HG03159 (cell line): ENCODE results near the gene POMT1.
"Not testable (repeated sequence)": the region's sequence is repeated elsewhere in the genome, so short reads cannot be mapped to it uniquely, and the experiment has no call there.

Source experiments
- ATAC-seq: cut with Tn5 transposase; IDR thresholded peaks from one replicate; pipeline ENCODE4 v1.9.1; 2021; ENCODE audit warnings: mild to moderate bottlenecking, moderate library complexity; ENCODE audit not compliant: unreplicated experiment

The POMT1 gene, protein sequence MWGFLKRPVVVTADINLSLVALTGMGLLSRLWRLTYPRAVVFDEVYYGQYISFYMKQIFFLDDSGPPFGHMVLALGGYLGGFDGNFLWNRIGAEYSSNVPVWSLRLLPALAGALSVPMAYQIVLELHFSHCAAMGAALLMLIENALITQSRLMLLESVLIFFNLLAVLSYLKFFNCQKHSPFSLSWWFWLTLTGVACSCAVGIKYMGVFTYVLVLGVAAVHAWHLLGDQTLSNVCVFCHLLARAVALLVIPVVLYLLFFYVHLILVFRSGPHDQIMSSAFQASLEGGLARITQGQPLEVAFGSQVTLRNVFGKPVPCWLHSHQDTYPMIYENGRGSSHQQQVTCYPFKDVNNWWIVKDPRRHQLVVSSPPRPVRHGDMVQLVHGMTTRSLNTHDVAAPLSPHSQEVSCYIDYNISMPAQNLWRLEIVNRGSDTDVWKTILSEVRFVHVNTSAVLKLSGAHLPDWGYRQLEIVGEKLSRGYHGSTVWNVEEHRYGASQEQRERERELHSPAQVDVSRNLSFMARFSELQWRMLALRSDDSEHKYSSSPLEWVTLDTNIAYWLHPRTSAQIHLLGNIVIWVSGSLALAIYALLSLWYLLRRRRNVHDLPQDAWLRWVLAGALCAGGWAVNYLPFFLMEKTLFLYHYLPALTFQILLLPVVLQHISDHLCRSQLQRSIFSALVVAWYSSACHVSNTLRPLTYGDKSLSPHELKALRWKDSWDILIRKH

DNA sequence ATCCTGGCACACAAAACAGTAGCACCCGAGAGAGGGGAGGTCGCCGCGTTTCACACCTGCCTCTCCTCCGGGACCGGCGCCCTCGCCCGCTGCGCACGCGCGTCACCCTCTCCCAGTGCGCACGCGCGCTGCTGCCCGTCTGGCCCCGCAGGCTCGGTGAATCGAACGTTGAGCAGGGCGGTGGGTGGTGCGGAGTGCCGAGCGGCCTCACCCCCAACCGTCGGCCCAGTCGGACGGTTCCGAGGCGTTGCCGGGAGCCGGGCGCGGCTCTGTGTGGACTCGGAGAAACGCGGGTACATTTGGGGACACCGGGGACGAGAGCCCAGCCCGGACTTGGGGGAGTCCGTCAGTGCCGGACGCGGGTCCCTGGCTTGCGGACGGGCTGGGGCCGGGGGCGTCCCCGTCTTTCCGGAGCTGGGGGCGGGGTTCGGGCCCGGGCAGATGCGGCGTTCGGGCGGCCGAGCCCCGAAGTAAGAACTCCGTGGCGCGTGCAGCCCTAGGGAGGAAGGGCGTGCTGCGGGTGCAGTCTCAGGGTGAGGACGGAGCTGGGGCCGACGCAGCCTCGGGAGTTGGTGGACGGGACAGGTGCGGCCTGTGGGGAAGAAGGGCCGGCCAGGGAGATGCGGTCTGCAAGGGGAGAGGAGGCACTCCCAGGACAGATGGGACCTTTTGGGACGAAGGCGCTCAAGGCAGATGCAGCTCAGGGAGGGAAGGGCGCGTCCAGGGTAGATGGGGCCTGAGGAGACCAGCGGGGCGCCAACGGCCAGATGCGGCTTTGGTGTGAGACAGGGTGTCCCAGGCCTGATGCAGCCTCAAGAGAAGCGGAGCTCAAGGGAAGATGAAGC, at the start of gene POMT1:
POMT1 (plus strand) TSS at position 138 of the 845 bp plus-strand sequence. CDS start 1,301 bp downstream, outside the sequence.
- peak; percentile 82 for ATAC-seq

DNA sequence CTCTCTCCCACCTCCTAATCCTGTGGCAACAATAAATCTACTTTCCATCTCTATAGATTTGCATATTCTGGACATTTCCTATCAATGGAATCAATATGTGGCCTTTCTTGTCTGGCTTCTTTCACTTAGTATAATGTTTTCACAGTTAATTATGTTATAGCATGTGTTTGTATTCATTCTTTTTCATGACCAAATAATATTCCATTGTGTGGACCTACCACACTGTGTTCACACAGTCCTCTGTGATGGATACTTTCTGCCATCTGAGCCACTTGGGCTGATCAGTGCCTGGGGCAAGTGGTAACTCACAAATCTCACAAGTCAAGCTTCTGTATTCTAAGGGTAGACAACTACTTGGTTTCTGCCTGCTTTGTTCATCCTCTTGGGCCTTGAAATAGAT, 48.7 kb upstream of the POMT1 start:
- no peak for ATAC-seq

DNA sequence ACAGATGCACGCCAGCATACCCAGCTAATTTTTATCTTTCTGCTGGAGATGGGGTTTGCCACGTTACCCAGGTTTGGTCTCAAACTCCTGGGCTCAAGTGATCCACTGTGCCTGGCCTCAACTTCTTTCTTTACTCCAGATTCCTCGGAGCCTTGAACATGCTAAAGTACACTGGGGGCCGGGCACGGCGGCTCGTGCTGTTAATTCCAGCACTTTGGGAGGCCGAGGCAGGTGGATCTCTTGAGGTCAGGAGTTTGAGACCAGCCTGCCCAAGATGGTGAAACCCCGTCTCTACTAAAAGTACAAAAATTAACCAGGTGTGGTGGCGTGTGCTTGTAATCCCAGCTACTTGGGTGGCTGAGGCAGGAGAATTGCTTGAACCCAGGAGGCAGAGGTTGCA, 47.1 kb upstream of the POMT1 start:
- ATAC-seq = not testable (repeated sequence)

GRCh38 chr9:131457746-131458145, 45.0 kb upstream of the POMT1 start:
- no peak for ATAC-seq

- ATAC-seq = no peak
These were observed 43.7 kb upstream of the POMT1 start for GRCh38 chr9:131459056-131459455.

GRCh38 chr9:131461166-131461565, 41.6 kb upstream of the POMT1 start:
- ATAC-seq = no peak

DNA sequence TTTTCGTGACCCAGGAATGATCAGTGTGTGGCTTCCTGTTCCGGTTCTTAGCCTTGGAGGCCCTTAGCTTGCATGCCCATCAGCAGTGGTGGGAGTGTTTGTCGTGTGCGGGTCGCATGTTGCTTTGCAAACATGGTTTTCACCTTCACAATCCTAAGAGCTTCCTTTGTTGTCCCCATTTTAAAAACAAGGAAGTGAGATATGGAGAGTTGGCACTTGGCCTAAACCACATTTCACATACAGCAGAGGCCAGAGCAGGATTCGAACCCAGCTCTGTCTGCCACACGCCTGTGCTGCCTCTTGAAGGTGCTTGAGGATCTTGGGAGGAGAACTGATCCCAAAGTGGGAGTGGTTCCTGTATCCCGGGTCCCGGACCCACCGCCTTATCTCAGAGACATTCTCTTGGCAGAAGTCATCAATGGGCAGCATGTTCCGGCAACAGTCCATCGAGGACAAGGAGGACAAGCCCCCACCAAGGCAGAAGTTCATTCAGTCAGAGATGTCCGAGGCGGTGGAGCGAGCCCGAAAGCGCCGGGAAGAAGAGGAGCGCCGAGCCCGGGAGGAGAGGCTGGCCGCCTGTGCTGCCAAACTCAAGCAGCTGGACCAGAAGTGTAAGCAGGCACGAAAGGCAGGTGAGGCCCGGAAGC, 38.2 kb upstream of the POMT1 start:
- ATAC-seq = no peak

GRCh38 chr9:131465401-131465800, 37.3 kb upstream of the POMT1 start:
- ATAC-seq = no peak

- no peak for ATAC-seq
These were observed 35.3 kb upstream of the POMT1 start for GRCh38 chr9:131467214-131467935.

- ATAC-seq = no peak
These were observed 34.7 kb upstream of the POMT1 start for GRCh38 chr9:131468031-131468430.

DNA sequence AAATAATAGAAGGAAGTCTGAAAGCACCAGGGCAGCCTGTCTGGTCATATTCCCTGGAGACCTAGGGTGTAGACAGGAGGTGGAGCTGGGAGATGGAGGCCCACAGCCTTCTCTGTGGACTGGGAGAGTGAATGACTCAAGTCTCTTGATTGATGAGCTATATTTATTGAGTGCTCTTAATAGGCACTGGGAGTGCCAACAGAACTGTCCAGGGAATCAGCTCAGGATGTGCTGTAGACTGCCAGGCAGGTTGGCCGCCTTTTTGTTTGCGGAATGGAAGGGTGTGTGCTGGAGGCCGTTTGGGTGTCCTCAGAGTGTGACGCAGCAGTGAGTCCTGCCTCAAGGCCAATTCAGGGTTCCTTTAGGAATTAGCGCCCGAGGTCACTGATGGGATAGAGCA, 33.4 kb upstream of the POMT1 start:
- no peak for ATAC-seq

DNA sequence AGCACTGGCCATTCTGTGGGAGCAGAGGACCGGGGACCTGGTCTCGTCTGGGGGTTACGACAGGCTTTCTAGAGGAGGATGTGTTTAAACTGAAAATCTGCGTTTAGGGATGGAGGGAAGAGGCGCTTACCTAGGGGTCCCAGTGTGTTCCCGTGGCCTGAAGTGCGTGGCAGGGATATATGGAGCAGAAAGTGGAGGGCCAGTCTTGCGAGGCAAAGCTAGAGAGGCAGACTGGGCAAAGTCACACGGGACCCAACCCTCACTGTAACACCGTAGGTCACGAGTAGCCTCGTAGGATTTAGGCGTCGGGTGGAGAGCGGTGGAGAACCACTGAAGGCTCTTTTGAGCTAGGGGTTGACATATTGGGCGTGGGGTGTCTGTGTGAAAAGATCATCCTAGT, 32.8 kb upstream of the POMT1 start:
- ATAC-seq = no peak

DNA sequence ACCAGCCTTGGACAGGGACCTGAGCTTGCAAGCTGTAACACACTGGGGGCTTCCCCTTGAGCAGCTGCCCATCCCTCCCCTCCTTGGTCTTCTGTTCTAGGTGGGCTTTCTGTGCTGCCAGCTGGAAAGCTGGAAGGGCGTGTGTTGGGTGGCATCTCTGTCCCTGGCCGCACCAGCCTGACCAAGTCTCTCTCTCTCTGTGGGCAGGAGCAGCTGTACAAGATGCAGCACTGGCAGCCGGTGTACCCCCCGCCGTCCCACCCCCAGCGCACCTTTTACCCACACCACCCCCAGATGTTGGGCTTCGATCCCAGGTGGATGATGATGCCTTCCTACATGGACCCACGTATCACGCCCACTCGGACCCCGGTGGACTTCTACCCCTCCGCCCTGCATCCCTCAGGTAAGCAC, 32.1 kb upstream of the POMT1 start:
- ATAC-seq = no peak

DNA sequence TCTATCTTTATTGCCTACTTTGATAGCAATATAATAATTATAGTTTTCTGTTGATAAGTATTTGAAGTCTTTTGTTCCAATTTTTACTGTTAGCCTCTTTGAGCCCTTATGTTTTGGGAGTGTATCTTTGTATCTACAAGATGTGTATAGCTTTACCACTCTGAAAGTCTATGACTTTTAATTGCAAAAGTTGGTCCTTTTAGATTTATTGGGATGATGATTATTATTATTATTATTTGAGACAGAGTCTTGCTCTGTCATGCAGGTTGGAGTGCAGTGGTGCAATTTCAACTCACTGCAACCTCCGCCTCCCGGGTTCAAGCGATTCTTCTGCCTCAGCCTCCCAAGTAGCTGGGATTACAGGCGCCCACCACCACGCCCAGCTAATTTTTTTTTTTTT, 30.6 kb upstream of the POMT1 start:
- ATAC-seq = not testable (repeated sequence)

- ATAC-seq = no peak
These were observed 29.4 kb upstream of the POMT1 start for GRCh38 chr9:131473198-131473885.

GRCh38 chr9:131473891-131474290, 28.8 kb upstream of the POMT1 start:
- ATAC-seq = no peak

DNA sequence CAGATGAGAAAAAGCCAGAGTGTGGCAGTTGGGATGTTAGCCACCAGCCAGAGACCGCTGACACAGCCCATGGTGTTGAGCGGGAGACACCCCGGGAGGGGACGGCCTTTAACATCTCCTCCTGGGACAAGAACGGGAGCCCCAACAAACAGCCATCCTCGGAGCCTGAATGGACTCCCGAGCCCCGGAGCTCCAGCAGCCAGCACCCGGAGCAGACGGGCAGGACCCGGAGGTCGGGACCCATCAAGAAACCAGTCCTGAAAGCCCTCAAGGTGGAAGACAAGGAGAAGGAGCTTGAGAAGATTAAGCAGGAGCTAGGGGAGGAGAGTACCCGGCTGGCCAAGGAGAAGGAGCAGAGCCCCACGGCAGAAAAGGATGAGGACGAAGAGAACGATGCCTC, 28.0 kb upstream of the POMT1 start:
- no peak for ATAC-seq

- ATAC-seq = no peak
These were observed 27.4 kb upstream of the POMT1 start for GRCh38 chr9:131475111-131475955.
